NCI-H526 treated with DMSO at 0.1 percent for 48 hours (cell line): ENCODE results near the gene CHURC1.
A peak's percentile ranks its signal among the peaks of the same experiment; 100 is the strongest.
"Not testable (repeated sequence)": the region's sequence is repeated elsewhere in the genome, so short reads cannot be mapped to it uniquely, and the experiment has no call there.

ENCODE experiments used
- DNase-seq: peaks from one replicate; lab custom pipeline; 2025; lab: John Stamatoyannopoulos, UW

Gene CHURC1

GRCh38 chr14:64910847-64911495, 3.3 kb upstream of the CHURC1 start:
- DNase-seq: peak; percentile 6

GRCh38 chr14:64912261-64912660, 2.0 kb upstream of the CHURC1 start:
- DNase-seq: no peak

- not testable (repeated sequence) for DNase-seq
Observed at GRCh38 chr14:64913477-64913876, 778 bp upstream of the CHURC1 start.

- DNase-seq: no peak
Observed at GRCh38 chr14:64915029-64915424, 772 bp downstream of the CHURC1 start.

GRCh38 chr14:64915797-64916196, 1.5 kb downstream of the CHURC1 start:
- DNase-seq: no peak

- DNase-seq: no peak
Observed at GRCh38 chr14:64918216-64918615, 4.0 kb downstream of the CHURC1 start.

- no peak for DNase-seq
Observed at GRCh38 chr14:64919215-64919614, 5.0 kb downstream of the CHURC1 start.

GRCh38 chr14:64919618-64920017, 5.4 kb downstream of the CHURC1 start:
- DNase-seq: no peak

GRCh38 chr14:64920465-64920864, 6.2 kb downstream of the CHURC1 start:
- no peak for DNase-seq

- no peak for DNase-seq
Observed at GRCh38 chr14:64923015-64923414, 8.8 kb downstream of the CHURC1 start.

GRCh38 chr14:64926398-64926995, 12.2 kb downstream of the CHURC1 start:
- DNase-seq: no peak

GRCh38 chr14:64927031-64927430, 12.8 kb downstream of the CHURC1 start:
- no peak for DNase-seq

GRCh38 chr14:64928239-64929013, 14.2 kb downstream of the CHURC1 start:
- no peak for DNase-seq

GRCh38 chr14:64929014-64929359, 14.7 kb downstream of the CHURC1 start:
- DNase-seq: no peak

GRCh38 chr14:64930085-64930843, 16.0 kb downstream of the CHURC1 start:
- DNase-seq: no peak

- no peak for DNase-seq
Observed at GRCh38 chr14:64931123-64931522, 16.9 kb downstream of the CHURC1 start.

GRCh38 chr14:64932231-64932630, 18.0 kb downstream of the CHURC1 start:
- DNase-seq: no peak

- DNase-seq: no peak
Observed at GRCh38 chr14:64934338-64934929, 20.2 kb downstream of the CHURC1 start.

- no peak for DNase-seq
Observed at GRCh38 chr14:64935508-64935907, 21.3 kb downstream of the CHURC1 start.

- DNase-seq: no peak
Observed at GRCh38 chr14:64937171-64937820, 23.0 kb downstream of the CHURC1 start.

- DNase-seq: no peak
Observed at GRCh38 chr14:64937821-64938193, 23.6 kb downstream of the CHURC1 start.
